ENCODE data around the gene LAMA3.

DNA sequence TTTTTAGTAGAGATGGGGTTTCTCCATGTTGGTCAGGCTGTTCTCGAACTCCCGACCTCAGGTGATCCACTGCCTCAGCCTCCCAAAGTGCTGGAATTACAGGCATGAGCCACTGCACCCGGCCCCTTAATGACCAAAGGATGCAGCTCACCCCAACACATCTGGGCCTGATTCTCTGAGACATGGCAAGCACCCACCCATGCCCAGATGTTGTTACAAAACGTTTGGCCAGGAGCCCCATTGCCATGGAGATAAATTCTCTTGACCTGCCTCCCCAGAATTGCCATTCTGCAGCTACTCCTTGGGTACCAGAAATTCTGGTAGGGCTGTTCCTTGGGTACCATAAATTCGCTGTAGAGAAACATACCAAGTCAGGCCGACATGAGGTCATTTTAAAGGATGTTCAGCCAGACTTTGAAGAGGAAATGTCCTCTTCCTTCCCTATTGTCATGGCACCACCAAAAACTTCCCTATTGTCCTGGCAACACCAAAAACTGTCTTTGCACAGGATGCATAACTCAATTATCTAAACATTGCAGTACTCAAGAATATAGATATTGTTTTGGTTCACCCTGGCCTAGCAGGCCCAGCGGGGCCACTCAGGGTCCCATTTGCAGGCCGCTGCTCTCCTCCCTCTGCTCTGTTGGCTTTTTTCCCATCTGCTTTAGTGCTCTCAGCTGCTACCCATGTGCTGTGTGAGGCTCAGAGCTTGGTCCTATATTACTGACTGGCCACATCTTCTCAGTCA lies 164.4 kb downstream of the LAMA3 start:
- TF ChIP-seq, protein P1, sequence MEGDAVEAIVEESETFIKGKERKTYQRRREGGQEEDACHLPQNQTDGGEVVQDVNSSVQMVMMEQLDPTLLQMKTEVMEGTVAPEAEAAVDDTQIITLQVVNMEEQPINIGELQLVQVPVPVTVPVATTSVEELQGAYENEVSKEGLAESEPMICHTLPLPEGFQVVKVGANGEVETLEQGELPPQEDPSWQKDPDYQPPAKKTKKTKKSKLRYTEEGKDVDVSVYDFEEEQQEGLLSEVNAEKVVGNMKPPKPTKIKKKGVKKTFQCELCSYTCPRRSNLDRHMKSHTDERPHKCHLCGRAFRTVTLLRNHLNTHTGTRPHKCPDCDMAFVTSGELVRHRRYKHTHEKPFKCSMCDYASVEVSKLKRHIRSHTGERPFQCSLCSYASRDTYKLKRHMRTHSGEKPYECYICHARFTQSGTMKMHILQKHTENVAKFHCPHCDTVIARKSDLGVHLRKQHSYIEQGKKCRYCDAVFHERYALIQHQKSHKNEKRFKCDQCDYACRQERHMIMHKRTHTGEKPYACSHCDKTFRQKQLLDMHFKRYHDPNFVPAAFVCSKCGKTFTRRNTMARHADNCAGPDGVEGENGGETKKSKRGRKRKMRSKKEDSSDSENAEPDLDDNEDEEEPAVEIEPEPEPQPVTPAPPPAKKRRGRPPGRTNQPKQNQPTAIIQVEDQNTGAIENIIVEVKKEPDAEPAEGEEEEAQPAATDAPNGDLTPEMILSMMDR (conservative IDR thresholded peaks at IDR 0.05; ENCODE audit: low read depth in 2 of 2) = no peak
- no peak for TF ChIP-seq EZH2 (IDR thresholded peaks at IDR 0.05; ENCODE audit: low read depth, unreplicated experiment)
